GM15510 (cell line): Measurements from ENCODE around the gene ITPK1.

Source experiments
- POLR2A ChIP-seq: IDR thresholded peaks from 3 replicates; pipeline ENCODE4 v1.6.1; 2011; ENCODE audit warnings: borderline replicate concordance; ENCODE audit not compliant: insufficient read length; ENCODE audit errors: extremely low read depth

ITPK1 gene

DNA sequence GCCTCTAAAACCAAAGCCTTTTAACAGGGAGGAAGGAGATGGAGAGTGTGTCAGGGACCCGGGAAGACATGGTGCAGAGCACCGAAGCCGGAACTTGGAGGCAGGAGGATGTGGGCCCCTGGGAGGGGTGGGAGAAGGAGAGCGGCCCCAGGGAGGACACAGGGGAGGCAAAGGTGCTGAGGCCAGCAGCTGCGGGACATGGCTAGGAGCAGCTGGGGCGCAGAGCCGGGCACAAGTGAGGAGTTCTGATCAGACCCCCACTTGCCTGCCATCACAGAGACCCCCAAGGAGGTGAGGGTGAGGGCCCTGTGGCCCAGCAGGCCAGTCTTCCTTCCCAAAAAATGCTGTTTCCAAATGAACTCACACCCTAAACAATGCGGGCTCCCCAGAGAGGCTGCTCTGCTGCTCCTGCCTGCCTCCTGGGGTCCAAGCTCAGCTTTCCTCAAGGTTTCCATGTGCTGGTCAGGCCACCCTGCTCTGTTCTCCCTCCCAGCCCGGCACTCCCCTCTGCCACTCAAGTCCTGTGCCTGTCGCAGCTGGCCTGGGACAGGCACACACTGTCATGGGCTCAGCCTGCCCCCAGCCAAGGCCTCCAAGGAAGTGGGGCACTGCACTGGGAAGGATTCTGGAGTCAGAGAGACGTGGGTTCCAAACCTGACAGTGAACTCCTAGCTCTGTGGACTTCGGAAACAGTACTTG, 168.7 kb downstream of the ITPK1 start:
- no peak for TF ChIP-seq POLR2A

GRCh38 chr14:92945959-92946846, 169.5 kb downstream of the ITPK1 start:
- TF ChIP-seq POLR2A = no peak

GRCh38 chr14:92945544-92945943, 170.2 kb downstream of the ITPK1 start:
- no peak for TF ChIP-seq POLR2A

- no peak for TF ChIP-seq POLR2A
These were observed 170.7 kb downstream of the ITPK1 start for GRCh38 chr14:92944976-92945375.

DNA sequence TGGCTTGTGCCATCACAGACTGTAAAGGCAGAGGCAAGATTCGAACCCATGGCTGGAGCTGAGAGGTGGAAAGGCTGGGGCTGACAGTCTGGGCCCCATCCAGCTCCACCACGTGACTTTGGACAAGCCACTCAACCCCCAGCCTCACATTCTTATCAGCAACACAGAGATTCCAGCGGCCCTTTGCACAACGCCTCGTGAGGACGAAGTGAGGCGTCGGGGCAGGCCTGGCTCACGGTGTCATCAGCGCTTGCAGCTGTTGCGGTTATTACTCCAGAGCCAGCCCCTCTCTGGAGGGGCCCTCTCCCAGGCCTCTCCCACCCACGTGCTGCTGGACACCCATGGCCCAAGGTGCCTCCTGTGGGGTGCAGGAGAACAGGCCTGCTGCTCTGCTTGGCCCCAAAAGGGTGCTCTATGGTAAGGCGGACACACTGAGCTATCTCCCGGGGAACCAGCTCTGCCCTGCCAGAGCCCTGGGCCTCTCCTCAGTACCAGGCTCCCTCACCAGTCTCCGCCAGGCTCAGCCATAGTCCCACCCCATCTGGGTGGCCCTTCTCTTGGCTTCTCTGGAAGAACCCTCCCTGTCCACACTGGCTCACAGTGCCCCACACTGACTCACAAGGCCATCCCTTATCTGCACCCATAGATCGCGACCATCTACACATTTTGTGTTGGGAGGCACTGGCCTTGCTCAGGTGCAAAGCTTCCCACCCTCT, 171.7 kb downstream of the ITPK1 start:
- no peak for TF ChIP-seq POLR2A

GRCh38 chr14:92942976-92943710, 172.6 kb downstream of the ITPK1 start:
- TF ChIP-seq POLR2A = no peak

DNA sequence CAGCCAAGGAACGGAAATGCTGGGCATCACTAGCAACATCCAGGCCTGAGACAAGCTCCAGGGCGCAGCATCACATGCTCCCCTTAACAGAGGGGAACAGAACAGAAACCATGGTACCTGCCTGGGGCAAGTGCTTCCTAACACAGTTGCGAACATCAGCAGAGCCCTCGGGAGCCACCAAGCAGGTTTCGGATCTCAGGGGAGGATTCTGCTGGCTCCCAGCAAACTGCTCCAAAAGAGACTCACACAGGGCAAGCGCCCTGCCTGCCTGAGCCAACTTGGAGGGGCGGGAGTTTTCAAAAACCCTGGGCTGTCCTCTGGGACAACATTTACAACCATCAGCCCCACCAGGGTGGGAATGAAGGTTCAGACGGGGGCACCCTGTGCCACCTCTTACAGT, 173.1 kb downstream of the ITPK1 start:
- no peak for TF ChIP-seq POLR2A

GRCh38 chr14:92942136-92942535, 173.6 kb downstream of the ITPK1 start:
- no peak for TF ChIP-seq POLR2A

- TF ChIP-seq POLR2A = no peak
These were observed 174.2 kb downstream of the ITPK1 start for GRCh38 chr14:92941531-92941930.

DNA sequence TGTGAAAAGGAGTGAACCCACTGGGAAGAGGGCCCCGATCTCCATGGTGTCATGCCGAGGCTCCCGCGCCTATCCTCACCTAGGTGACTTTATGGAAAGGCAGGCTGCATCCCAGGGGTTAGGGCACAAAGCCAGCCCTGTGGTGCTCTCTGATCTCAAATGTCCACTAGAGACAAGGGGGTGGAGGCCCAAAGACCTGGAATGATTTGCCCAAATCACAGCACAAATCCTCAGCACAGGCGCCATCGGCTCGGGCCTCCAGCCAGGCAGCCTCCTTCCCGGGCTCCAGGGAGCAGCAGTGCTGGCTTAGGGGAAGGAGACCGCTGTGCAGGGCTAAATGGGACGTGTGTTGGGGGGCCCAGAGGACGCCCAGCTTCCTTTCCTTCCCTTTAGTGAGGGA, 175.2 kb downstream of the ITPK1 start:
- TF ChIP-seq POLR2A = no peak

- no peak for TF ChIP-seq POLR2A
These were observed 176.0 kb downstream of the ITPK1 start for GRCh38 chr14:92939699-92940098.

DNA sequence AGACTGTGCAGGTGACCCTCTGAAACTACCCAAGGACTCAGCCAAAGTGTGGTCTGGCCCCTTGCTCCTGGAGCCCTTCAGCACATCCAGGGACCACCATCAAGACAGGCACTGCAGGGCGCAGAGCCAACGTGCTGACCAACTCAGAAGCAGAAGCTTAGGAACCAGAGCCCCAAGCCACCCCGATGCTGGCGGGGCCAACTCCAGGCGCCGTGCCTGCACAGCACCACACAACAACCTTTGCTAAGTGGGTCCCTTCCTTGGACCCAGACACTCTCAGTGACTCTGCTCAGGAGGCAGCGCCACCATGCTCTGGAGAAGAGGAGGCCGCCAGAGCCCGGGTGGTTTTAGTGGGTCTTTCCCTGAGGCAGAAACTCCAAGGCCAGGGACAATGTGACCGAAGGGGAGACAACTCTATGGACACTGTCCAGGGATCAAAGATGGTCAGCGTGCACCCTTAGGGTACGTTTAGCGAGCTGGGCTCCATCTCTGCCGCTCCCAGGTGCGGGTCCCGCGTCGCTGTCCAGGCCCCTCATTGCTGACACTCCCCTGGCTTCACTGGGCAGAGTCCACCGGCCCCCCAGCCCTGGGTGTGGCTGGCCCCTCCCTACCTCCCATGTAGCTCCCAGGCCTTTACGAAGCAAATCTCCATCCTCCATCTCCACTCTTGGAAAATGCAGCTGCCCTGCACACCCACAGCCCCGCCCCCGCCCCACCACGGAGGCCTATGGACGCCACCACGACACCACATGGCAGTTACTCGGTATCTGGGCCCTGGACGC, 176.6 kb downstream of the ITPK1 start:
- no peak for TF ChIP-seq POLR2A

DNA sequence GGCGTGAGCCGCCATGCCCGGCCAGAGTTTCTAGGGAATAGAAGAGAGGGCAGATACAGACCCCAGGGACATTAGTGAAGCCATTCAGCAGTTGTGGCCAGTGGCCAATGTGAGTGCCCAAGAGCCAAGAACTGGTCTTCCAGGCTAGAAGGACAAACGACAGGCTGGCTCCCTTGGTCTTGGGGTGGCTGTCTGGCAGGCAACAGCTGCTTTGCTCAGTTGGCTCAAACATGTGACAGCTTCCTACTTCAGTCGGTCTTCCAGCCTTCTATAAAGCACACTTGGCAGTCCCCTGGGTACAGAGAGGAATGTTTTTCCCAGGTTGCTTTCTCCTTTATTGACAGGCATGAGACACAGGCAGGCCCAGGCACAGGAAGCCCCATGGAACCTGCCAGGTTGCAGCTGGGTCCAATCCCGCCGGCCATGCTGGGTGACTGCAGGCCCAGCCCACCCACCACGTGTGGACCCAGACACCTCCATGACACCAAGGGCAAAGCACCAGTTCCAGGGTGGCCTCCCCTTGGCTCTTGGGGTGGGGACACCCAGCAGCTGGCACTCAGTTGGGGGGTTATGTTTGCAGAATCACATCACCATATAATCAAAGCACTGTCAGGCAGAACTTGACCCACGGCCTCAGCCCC, 177.4 kb downstream of the ITPK1 start:
- TF ChIP-seq POLR2A = no peak
